SK-N-SH treated with all-trans-retinoic acid at 6 μM for 48 hours (cell line): ENCODE data around the gene LGI1.
A peak's percentile ranks its signal among the peaks of the same experiment; 100 is the strongest.

Experiments used
- ATAC-seq: fragments of 200-7000 bp; cut with Tn5 transposase; 3 replicates; pipeline ENCODE4 v1.9.1; 2020; ENCODE audit warnings: mild to moderate bottlenecking, moderate library complexity
- ARNTL ChIP-seq: fragments of 450-650 bp; formaldehyde crosslinking; IDR thresholded peaks from 2 replicates; pipeline ENCODE4 v1.5.0; 2020; ENCODE audit warnings: low read depth, mild to moderate bottlenecking, moderate library complexity, borderline replicate concordance
- BACH2 ChIP-seq: fragments of 250-450 bp; sonication (Bioruptor Pico); IDR thresholded peaks from 2 replicates; pipeline ENCODE4 v1.9.0; 2021; ENCODE audit warnings: mild to moderate bottlenecking, borderline replicate concordance
- CSDC2 ChIP-seq: fragments of 250-450 bp; sonication (Bioruptor Pico); IDR thresholded peaks from 2 replicates; pipeline ENCODE4 v1.5.0; 2020; ENCODE audit warnings: mild to moderate bottlenecking, moderate library complexity
- ESRRG ChIP-seq: fragments of 250-450 bp; sonication (Bioruptor Pico); IDR thresholded peaks from 2 replicates; pipeline ENCODE4 v1.6.1; 2021; ENCODE audit warnings: mild to moderate bottlenecking
- ISL1 ChIP-seq: fragments of 250-450 bp; sonication (Bioruptor Pico); IDR thresholded peaks from 2 replicates; pipeline ENCODE4 v2.1.2; 2022; ENCODE audit warnings: mild to moderate bottlenecking, moderate library complexity
- OSR1 ChIP-seq: fragments of 250-450 bp; sonication (Bioruptor Pico); IDR thresholded peaks from 2 replicates; pipeline ENCODE4 v1.8.0; 2022; ENCODE audit warnings: moderate library complexity, mild to moderate bottlenecking, inconsistent platforms
- PPARA ChIP-seq: fragments of 250-450 bp; sonication (Bioruptor Pico); IDR thresholded peaks from 2 replicates; pipeline ENCODE4 v1.5.0; 2020; ENCODE audit warnings: mild to moderate bottlenecking, borderline replicate concordance
- RARB ChIP-seq: fragments of 250-450 bp; sonication (Bioruptor Pico); IDR thresholded peaks from 2 replicates; pipeline ENCODE4 v1.8.0; 2021; ENCODE audit warnings: mild to moderate bottlenecking, moderate library complexity
- SNAI2 ChIP-seq: fragments of 250-450 bp; sonication (Bioruptor Pico); IDR thresholded peaks from 2 replicates; pipeline ENCODE4 v1.5.0; 2020; ENCODE audit warnings: mild to moderate bottlenecking, moderate library complexity
- TCF4 ChIP-seq: fragments of 250-450 bp; sonication (Bioruptor Pico); IDR thresholded peaks from 2 replicates; pipeline ENCODE4 v1.8.0; 2021; ENCODE audit warnings: mild to moderate bottlenecking, moderate library complexity, borderline replicate concordance
- TOX ChIP-seq: fragments of 250-450 bp; sonication (Bioruptor Pico); IDR thresholded peaks from 2 replicates; pipeline ENCODE4 v1.8.0; 2021; ENCODE audit warnings: mild to moderate bottlenecking, moderate library complexity, borderline replicate concordance
- ZFP3 ChIP-seq: fragments of 250-450 bp; sonication (Bioruptor Pico); IDR thresholded peaks from 2 replicates; pipeline ENCODE4 v1.5.0; 2020; ENCODE audit warnings: mild to moderate bottlenecking, moderate library complexity
- ZFP30 ChIP-seq: fragments of 450-650 bp; formaldehyde crosslinking; IDR thresholded peaks from 2 replicates; pipeline ENCODE4 v1.5.0; 2022; ENCODE audit warnings: mild to moderate bottlenecking, moderate library complexity
- ZNF565 ChIP-seq: fragments of 450-650 bp; formaldehyde crosslinking; conservative IDR thresholded peaks from 2 replicates; pipeline ENCODE4 v1.5.0; 2020; ENCODE audit warnings: low read depth, mild to moderate bottlenecking, moderate library complexity
- ZNF70 ChIP-seq: fragments of 450-650 bp; formaldehyde crosslinking; IDR thresholded peaks from 2 replicates; pipeline ENCODE4 v1.5.0; 2020; ENCODE audit warnings: mild to moderate bottlenecking, moderate library complexity
- ZNF8 ChIP-seq: fragments of 450-650 bp; formaldehyde crosslinking; IDR thresholded peaks from 2 replicates; pipeline ENCODE4 v1.5.0; 2020; ENCODE audit warnings: mild to moderate bottlenecking, moderate library complexity
- TF ChIP-seq, protein P1 (sequence below): fragments of 250-450 bp; sonication (Bioruptor Pico); IDR thresholded peaks from 2 replicates; pipeline ENCODE4 v1.5.1; 2020; ENCODE audit warnings: low read depth, mild to moderate bottlenecking, moderate library complexity
- TF ChIP-seq, protein P2 (sequence below): fragments of 250-450 bp; sonication (Bioruptor Pico); IDR thresholded peaks from 2 replicates; pipeline ENCODE4 v1.8.0; 2020; ENCODE audit warnings: mild to moderate bottlenecking, moderate library complexity, borderline replicate concordance
- TF ChIP-seq, protein P3 (sequence below): fragments of 250-450 bp; sonication (Bioruptor Pico); IDR thresholded peaks from 2 replicates; pipeline ENCODE4 v1.5.0; 2020; ENCODE audit warnings: mild to moderate bottlenecking, moderate library complexity
- TF ChIP-seq, protein P4 (sequence below): fragments of 250-450 bp; sonication (Bioruptor Pico); IDR thresholded peaks from 2 replicates; pipeline ENCODE4 v1.8.0; 2021; ENCODE audit warnings: low read depth, mild to moderate bottlenecking, moderate library complexity, borderline replicate concordance
- TF ChIP-seq, protein P5 (sequence below): fragments of 250-450 bp; sonication (Bioruptor Pico); IDR thresholded peaks from 2 replicates; pipeline ENCODE4 v1.5.1; 2021; ENCODE audit warnings: mild to moderate bottlenecking, moderate library complexity

Gene LGI1

DNA sequence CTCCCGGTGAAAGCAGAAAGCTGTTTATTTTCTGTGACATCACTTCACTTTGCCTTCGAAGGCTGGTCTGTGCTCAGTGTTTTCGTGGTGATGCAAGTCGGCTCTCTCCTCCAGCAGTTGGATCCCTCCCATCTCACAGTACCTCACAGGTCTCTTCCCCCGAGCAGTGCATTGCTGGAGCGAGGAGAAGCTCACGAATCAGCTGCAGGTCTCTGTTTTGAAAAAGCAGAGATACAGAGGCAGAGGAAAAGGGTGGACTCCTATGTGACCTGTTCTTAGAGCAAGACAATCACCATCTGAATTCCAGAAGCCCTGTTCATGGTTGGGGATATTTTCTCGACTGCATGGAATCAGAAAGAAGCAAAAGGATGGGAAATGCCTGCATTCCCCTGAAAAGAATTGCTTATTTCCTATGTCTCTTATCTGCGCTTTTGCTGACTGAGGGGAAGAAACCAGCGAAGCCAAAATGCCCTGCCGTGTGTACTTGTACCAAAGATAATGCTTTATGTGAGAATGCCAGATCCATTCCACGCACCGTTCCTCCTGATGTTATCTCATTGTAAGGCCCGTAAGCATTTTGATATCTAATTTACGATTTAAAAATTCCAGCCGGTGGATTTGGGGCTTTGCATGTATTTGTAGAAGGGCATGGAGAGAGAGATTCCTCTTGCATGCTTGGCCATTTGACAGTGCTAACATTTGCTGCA lies at the start of gene LGI1:
Gene LGI1 (plus strand): TSS at position 136 of the 707 bp plus-strand sequence. CDS start 209 bp downstream, at position 345.
- TF ChIP-seq PPARA (CRISPR knock-in tag) (no peak), ZNF565 (CRISPR knock-in tag) (no peak), ZNF70 (CRISPR knock-in tag) (no peak), ZNF8 (CRISPR knock-in tag) (no peak), BACH2 (CRISPR knock-in tag) (no peak), ZFP3 (CRISPR knock-in tag) (no peak), TCF4 (CRISPR knock-in tag) (no peak), TOX (CRISPR knock-in tag) (no peak), SNAI2 (CRISPR knock-in tag) (no peak)
- TF ChIP-seq, protein P1, sequence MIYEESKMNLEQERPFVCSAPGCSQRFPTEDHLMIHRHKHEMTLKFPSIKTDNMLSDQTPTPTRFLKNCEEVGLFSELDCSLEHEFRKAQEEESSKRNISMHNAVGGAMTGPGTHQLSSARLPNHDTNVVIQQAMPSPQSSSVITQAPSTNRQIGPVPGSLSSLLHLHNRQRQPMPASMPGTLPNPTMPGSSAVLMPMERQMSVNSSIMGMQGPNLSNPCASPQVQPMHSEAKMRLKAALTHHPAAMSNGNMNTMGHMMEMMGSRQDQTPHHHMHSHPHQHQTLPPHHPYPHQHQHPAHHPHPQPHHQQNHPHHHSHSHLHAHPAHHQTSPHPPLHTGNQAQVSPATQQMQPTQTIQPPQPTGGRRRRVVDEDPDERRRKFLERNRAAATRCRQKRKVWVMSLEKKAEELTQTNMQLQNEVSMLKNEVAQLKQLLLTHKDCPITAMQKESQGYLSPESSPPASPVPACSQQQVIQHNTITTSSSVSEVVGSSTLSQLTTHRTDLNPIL (CRISPR knock-in tag), result no peak
- TF ChIP-seq, protein P2, sequence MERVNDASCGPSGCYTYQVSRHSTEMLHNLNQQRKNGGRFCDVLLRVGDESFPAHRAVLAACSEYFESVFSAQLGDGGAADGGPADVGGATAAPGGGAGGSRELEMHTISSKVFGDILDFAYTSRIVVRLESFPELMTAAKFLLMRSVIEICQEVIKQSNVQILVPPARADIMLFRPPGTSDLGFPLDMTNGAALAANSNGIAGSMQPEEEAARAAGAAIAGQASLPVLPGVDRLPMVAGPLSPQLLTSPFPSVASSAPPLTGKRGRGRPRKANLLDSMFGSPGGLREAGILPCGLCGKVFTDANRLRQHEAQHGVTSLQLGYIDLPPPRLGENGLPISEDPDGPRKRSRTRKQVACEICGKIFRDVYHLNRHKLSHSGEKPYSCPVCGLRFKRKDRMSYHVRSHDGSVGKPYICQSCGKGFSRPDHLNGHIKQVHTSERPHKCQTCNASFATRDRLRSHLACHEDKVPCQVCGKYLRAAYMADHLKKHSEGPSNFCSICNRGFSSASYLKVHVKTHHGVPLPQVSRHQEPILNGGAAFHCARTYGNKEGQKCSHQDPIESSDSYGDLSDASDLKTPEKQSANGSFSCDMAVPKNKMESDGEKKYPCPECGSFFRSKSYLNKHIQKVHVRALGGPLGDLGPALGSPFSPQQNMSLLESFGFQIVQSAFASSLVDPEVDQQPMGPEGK (CRISPR knock-in tag), result no peak
- TF ChIP-seq, all 23 proteins: peak for 0
- peak; percentile 62 for ATAC-seq

DNA sequence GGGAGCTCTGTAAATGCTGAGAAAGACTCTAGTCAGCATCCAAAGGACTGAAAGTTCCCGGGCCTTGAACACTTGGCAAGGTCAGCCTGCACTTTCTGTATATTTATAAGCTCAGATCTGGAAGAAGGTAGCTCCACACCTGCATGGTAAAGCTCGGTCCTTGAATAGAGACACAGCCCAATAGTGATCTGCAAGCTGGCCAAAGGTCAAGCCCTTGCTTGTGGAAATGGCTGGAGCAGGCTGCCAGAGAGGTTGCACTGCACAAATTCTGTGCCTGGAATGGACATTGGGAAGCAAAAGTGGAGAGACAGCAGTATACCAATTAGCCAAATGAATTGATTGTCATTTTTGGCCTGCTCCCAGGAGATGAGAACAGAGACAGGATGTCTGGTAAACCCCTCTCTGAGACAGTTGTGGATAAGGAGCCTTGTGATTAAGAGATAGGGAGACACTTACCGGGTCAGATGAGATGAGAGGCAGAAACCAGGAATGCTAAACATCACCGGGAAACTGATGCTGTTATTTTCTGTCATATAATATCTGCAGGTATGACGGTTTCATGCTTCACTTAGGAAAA lies 47.3 kb upstream of the LGI1 start:
- no peak for ATAC-seq
- no peak for TF ChIP-seq TOX (CRISPR knock-in tag)
- TF ChIP-seq, protein P3, sequence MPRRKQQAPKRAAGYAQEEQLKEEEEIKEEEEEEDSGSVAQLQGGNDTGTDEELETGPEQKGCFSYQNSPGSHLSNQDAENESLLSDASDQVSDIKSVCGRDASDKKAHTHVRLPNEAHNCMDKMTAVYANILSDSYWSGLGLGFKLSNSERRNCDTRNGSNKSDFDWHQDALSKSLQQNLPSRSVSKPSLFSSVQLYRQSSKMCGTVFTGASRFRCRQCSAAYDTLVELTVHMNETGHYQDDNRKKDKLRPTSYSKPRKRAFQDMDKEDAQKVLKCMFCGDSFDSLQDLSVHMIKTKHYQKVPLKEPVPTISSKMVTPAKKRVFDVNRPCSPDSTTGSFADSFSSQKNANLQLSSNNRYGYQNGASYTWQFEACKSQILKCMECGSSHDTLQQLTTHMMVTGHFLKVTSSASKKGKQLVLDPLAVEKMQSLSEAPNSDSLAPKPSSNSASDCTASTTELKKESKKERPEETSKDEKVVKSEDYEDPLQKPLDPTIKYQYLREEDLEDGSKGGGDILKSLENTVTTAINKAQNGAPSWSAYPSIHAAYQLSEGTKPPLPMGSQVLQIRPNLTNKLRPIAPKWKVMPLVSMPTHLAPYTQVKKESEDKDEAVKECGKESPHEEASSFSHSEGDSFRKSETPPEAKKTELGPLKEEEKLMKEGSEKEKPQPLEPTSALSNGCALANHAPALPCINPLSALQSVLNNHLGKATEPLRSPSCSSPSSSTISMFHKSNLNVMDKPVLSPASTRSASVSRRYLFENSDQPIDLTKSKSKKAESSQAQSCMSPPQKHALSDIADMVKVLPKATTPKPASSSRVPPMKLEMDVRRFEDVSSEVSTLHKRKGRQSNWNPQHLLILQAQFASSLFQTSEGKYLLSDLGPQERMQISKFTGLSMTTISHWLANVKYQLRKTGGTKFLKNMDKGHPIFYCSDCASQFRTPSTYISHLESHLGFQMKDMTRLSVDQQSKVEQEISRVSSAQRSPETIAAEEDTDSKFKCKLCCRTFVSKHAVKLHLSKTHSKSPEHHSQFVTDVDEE (CRISPR knock-in tag), result peak; percentile 64; the same call in 1 of the 2 replicates
- TF ChIP-seq PPARA (CRISPR knock-in tag), result no peak
- peak; percentile 73; the same call in 1 of the 2 replicates for TF ChIP-seq TCF4 (CRISPR knock-in tag)
- TF ChIP-seq, protein P4, sequence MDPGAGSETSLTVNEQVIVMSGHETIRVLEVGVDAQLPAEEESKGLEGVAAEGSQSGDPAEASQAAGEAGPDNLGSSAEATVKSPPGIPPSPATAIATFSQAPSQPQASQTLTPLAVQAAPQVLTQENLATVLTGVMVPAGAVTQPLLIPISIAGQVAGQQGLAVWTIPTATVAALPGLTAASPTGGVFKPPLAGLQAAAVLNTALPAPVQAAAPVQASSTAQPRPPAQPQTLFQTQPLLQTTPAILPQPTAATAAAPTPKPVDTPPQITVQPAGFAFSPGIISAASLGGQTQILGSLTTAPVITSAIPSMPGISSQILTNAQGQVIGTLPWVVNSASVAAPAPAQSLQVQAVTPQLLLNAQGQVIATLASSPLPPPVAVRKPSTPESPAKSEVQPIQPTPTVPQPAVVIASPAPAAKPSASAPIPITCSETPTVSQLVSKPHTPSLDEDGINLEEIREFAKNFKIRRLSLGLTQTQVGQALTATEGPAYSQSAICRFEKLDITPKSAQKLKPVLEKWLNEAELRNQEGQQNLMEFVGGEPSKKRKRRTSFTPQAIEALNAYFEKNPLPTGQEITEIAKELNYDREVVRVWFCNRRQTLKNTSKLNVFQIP, result no peak
- TF ChIP-seq ISL1 (CRISPR knock-in tag), result peak; percentile 66
- TF ChIP-seq ARNTL (CRISPR knock-in tag), result no peak
- TF ChIP-seq ZNF565 (CRISPR knock-in tag), result no peak
- TF ChIP-seq ZFP3 (CRISPR knock-in tag), result no peak
- TF ChIP-seq ZNF70 (CRISPR knock-in tag), result no peak
- TF ChIP-seq ZNF8 (CRISPR knock-in tag), result no peak
- TF ChIP-seq, protein P1 (CRISPR knock-in tag), result no peak
- no peak for TF ChIP-seq SNAI2 (CRISPR knock-in tag)
- TF ChIP-seq RARB (CRISPR knock-in tag), result no peak
- no peak for TF ChIP-seq BACH2 (CRISPR knock-in tag)
- no peak for TF ChIP-seq ZFP30 (CRISPR knock-in tag)

DNA sequence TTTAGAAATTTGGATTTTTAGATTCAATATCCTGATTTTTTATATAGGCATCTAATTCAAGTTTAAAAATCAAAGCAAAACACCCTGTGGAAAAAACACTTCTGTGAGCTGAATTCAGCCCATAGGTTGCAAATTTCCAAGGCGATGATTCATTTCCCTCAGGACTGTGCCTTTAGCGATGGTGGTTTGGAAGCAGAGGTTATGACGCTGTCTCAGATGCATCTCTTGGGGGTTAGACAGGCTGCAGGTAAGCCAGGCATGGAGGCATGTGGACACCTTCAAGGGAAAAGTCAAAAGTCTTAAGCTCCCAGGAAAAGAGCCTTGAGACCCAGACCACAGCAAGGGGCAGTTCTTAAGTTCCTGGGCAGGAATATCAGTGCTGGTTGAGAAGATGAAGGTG lies 45.8 kb upstream of the LGI1 start:
- no peak for ATAC-seq
- no peak for TF ChIP-seq ZFP30 (CRISPR knock-in tag)
- TF ChIP-seq BACH2 (CRISPR knock-in tag), result no peak
- TF ChIP-seq, protein P3 (CRISPR knock-in tag), result no peak
- no peak for TF ChIP-seq ISL1 (CRISPR knock-in tag)
- no peak for TF ChIP-seq ESRRG (CRISPR knock-in tag)
- TF ChIP-seq ARNTL (CRISPR knock-in tag), result no peak
- TF ChIP-seq, protein P5, sequence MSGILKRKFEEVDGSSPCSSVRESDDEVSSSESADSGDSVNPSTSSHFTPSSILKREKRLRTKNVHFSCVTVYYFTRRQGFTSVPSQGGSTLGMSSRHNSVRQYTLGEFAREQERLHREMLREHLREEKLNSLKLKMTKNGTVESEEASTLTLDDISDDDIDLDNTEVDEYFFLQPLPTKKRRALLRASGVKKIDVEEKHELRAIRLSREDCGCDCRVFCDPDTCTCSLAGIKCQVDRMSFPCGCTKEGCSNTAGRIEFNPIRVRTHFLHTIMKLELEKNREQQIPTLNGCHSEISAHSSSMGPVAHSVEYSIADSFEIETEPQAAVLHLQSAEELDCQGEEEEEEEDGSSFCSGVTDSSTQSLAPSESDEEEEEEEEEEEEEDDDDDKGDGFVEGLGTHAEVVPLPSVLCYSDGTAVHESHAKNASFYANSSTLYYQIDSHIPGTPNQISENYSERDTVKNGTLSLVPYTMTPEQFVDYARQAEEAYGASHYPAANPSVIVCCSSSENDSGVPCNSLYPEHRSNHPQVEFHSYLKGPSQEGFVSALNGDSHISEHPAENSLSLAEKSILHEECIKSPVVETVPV (CRISPR knock-in tag), result no peak
- TF ChIP-seq CSDC2 (CRISPR knock-in tag), result no peak
- TF ChIP-seq PPARA (CRISPR knock-in tag), result no peak
- no peak for TF ChIP-seq OSR1 (CRISPR knock-in tag)
- TF ChIP-seq ZNF8 (CRISPR knock-in tag), result no peak
